Osteocyte (in vitro differentiated cells): ENCODE results near the gene CELF5. TPM values are rescaled to one million over a fixed set of nuclear protein-coding genes. Genes with fewer than 3 reads are reported as not detected.
"Not testable (repeated sequence)": the region's sequence is repeated elsewhere in the genome, so short reads cannot be mapped to it uniquely, and the experiment has no call there.

ENCODE experiments used
- DNase-seq: peaks from one replicate; pipeline ENCODE4 v3.0.0; 2021; ENCODE audit warnings: mixed read lengths; ENCODE audit not compliant: unreplicated experiment; ENCODE audit errors: extremely low spot score
- H3K27ac Mint-ChIP-seq: one replicate; pipeline ENCODE4 v1.8.0; 2021; ENCODE audit warnings: mild to moderate bottlenecking, mixed read lengths; ENCODE audit not compliant: unreplicated experiment
- H3K27me3 Mint-ChIP-seq: one replicate; pipeline ENCODE4 v1.8.0; 2021; ENCODE audit warnings: mixed read lengths; ENCODE audit not compliant: unreplicated experiment
- H3K36me3 Mint-ChIP-seq: one replicate; pipeline ENCODE4 v1.8.0; 2021; ENCODE audit warnings: mixed read lengths; ENCODE audit not compliant: unreplicated experiment
- H3K4me1 Mint-ChIP-seq: one replicate; pipeline ENCODE4 v1.8.0; 2021; ENCODE audit warnings: mixed read lengths; ENCODE audit not compliant: unreplicated experiment
- H3K4me3 Mint-ChIP-seq: one replicate; pipeline ENCODE4 v1.8.0; 2021; ENCODE audit warnings: mild to moderate bottlenecking, moderate library complexity, mixed read lengths; ENCODE audit not compliant: unreplicated experiment
- H3K9me3 Mint-ChIP-seq: one replicate; pipeline ENCODE4 v1.8.0; 2021; ENCODE audit warnings: mixed read lengths; ENCODE audit not compliant: unreplicated experiment
- total RNA-seq: library from RNA; stranded (reverse); gene quantifications from 2 replicates; pipeline ENCODE4 v1.2.1, GENCODE V29; 2021
- TF ChIP-seq, protein P1 (sequence below): fragments of 200-600 bp; sonication (generic); IDR thresholded peaks from 2 replicates; pipeline ENCODE4 v1.5.0; 2021; ENCODE audit warnings: antibody characterized with exemption, mild to moderate bottlenecking, moderate library complexity

CELF5 gene
- total RNA-seq, 1 donor from 2014 or later, result 0.16 TPM

DNA sequence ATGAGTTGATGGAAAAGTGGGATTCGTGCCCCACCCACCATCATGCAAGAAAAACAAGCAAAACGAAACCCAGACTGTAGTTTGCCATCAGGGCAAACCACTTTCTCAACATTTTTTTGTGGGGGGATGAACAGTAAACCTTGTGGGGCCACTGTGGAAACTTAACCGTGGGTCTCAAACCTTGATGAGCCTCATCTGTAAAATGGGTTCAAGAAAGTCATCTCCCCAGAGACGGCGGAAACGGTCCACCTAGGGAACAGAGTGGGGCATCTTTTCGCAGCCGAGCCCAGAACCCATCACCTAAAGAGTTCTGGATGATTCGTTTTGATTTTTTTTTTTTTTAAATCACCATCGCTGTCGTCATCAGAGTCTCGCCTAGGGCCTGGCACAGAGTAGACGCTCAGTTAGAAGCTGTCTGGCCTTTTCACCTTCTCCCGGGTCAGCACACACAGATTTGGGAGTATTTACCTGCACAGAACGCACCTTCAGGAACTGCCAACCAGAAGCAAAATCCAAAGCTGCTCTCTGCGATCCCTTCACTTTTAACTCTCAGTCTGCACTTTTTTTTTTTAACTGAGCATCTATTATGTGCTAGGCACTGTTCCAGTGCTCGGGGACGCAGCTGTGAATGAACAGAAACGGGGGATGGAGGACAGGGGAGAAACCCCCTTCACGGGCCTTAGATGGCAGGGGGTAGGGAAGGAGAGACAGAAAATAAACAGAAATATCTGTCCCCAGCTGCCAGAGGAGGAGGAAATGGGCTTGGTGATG, 69.8 kb downstream of the CELF5 start:
- Mint-ChIP-seq H3K4me3 (no peak overlapping the region), H3K9me3 (no peaks in the 10 kb centered on the region), H3K27ac (no peak overlapping the region), H3K4me1 (no peaks in the 10 kb centered on the region), H3K36me3 (no peaks in the 10 kb centered on the region), H3K27me3 (peaks cover 23% of the 10 kb centered on the region)
- TF ChIP-seq, protein P1, sequence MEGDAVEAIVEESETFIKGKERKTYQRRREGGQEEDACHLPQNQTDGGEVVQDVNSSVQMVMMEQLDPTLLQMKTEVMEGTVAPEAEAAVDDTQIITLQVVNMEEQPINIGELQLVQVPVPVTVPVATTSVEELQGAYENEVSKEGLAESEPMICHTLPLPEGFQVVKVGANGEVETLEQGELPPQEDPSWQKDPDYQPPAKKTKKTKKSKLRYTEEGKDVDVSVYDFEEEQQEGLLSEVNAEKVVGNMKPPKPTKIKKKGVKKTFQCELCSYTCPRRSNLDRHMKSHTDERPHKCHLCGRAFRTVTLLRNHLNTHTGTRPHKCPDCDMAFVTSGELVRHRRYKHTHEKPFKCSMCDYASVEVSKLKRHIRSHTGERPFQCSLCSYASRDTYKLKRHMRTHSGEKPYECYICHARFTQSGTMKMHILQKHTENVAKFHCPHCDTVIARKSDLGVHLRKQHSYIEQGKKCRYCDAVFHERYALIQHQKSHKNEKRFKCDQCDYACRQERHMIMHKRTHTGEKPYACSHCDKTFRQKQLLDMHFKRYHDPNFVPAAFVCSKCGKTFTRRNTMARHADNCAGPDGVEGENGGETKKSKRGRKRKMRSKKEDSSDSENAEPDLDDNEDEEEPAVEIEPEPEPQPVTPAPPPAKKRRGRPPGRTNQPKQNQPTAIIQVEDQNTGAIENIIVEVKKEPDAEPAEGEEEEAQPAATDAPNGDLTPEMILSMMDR, result no peak
- DNase-seq, result no peak

DNA sequence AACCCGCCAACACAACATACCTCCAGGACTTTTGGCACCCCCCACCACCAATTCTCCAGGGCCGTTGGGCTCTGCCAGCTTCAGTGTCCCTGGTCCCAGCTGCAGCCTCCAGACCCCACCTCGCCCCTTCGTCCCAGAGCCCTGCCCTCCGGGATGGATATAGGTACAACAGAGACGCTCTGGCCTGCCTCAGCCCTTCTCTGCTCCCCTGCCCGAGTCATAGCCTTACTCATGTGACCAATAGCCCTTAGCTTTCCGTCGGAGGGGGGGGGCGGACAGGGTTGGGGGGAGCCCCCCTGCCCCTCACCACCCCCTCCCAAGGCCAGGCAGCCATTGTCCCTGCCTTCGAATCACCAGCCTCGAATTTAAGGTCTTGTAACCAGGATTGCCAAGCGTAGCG, 71.1 kb downstream of the CELF5 start:
- Mint-ChIP-seq H3K4me1 (no peaks in the 10 kb centered on the region), H3K4me3 (no peak overlapping the region), H3K27me3 (peaks cover 21% of the 10 kb centered on the region), H3K9me3 (no peaks in the 10 kb centered on the region), H3K36me3 (no peaks in the 10 kb centered on the region), H3K27ac (no peak overlapping the region)
- no peak for DNase-seq
- TF ChIP-seq, protein P1, result no peak

DNA sequence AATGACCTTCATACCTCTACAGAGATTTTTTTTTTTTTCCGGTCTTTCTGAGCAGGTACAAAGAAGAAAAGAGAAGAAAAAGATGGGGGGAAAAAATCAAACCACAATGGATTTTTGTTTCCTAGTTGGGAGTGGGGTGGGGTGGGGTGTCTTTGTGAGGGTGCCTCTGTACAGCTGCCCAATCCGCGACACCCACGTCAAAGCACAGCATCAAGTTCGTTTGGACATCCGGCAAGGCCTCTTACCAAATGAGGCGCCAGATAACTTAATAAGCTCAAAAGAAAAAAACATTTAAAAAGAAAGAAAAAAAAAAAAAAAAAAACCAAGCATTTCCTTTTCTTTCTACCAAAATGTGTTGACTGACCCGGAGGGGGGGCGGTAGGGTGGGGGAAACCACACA, 71.6 kb downstream of the CELF5 start:
- H3K9me3 Mint-ChIP-seq, result no peaks in the 10 kb centered on the region
- TF ChIP-seq, protein P1, result no peak
- no peak for DNase-seq
- no peaks in the 10 kb centered on the region for H3K36me3 Mint-ChIP-seq
- H3K27me3 Mint-ChIP-seq, result peaks cover 21% of the 10 kb centered on the region
- no peaks in the 10 kb centered on the region for H3K4me1 Mint-ChIP-seq
- H3K4me3 Mint-ChIP-seq, result no peak overlapping the region
- no peak overlapping the region for H3K27ac Mint-ChIP-seq

DNA sequence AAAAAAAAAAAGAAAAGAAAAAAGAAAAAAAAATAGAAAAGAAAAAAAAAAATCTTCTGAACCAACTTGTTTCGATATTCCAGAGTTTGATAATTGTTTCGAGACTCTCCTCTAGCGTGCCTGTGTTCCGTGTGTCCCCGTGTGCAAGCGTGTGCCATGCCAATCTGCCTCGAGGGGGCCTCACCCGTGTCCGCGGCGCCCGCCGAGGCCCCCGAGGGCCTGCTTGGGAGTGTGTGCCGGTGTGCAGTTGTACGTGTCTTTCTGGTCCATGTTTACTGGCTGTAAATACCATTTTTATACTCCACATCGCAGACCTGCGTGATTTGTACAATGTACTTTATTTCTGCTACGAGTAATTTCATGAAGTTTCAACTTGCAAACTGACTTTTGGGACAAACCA, 72.0 kb downstream of the CELF5 start:
- no peak overlapping the region for H3K4me3 Mint-ChIP-seq
- no peaks in the 10 kb centered on the region for H3K9me3 Mint-ChIP-seq
- no peaks in the 10 kb centered on the region for H3K36me3 Mint-ChIP-seq
- peaks cover 21% of the 10 kb centered on the region for H3K27me3 Mint-ChIP-seq
- H3K27ac Mint-ChIP-seq, result no peak overlapping the region
- DNase-seq, result no peak
- TF ChIP-seq, protein P1, result no peak
- no peaks in the 10 kb centered on the region for H3K4me1 Mint-ChIP-seq

DNA sequence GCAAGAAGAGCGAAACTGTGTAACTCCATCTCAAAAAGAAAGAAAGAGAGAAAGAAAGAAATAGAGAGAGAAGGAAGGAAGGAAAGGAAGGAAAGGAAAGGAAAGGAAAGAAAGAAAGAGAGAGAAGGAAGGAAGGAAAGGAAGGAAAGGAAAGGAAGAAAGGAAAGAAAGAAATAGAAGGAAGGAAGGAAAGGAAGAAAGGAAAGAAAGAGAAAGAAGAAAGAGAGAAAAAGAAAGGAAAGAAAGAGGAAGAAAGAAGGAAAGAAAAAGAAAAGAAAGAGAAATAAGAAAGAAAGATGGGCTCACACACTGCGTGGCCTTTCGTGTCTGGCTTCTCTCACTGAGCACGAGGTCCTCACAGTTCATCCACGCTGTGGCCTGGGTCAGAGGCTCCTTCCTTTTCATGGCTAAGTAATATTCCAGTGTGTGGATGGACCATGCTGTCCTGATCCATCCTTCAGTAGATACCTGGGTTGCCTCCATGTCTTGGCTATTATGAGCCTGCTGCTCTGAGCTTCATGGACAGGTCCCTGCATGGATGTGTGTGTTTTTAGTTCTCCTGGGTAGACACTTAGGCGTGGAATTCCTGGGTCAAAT, 74.5 kb downstream of the CELF5 start:
- Mint-ChIP-seq H3K9me3 (peaks cover 4% of the 10 kb centered on the region), H3K4me3 (no peak overlapping the region), H3K27ac (no peak overlapping the region)

DNA sequence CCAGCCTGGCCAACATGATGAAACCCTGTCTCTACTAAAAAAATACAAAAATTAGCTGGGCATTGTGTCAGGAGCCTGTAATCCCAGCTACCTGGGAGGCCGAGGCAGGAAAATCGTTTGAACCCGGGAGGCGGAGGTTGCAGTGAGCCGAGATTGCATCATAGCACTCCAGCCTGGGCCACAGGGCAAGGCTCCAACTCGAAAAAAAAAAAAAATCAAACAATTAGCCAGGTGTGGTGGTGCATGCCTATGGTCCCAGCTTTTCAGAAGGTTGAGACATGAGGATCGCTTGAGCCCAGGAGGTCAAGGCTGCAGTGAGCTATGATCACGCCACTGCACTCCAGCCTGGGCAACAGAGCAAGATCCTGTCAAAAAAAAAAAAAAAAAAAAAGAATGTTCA, 76.1 kb downstream of the CELF5 start:
- not testable (repeated sequence) for H3K36me3 Mint-ChIP-seq, H3K4me3 Mint-ChIP-seq, DNase-seq, H3K27me3 Mint-ChIP-seq, H3K27ac Mint-ChIP-seq, H3K9me3 Mint-ChIP-seq, H3K4me1 Mint-ChIP-seq

More for the DNA sequence above, 74.5 kb downstream of the CELF5 start:
- no peaks in the 10 kb centered on the region for H3K4me1 Mint-ChIP-seq
- peaks cover 10% of the 10 kb centered on the region for H3K27me3 Mint-ChIP-seq
- no peak for DNase-seq
- TF ChIP-seq, protein P1, result no peak
- H3K36me3 Mint-ChIP-seq, result no peaks in the 10 kb centered on the region
